Mucosa of rectum (tissue), 2 donors: ENCODE data around the gene RASGRP2.

Source experiments
- H3K27ac ChIP-seq, 2 donors: one replicate each; pipeline ENCODE4 v1.7.0; 2013; ENCODE audit warnings: inconsistent platforms in 2 of 2, low read depth in 2 of 2, low read length in 2 of 2
- H3K27me3 ChIP-seq, 2 donors: one replicate each; pipeline ENCODE4 v1.7.0; 2013; ENCODE audit warnings: low read length in 2 of 2; ENCODE audit not compliant: control insufficient read depth in 2 of 2, insufficient read depth in 2 of 2
- H3K36me3 ChIP-seq, 2 donors: one replicate each; pipeline ENCODE4 v1.7.0; 2013; ENCODE audit warnings: low read length in 2 of 2; ENCODE audit not compliant: control insufficient read depth in 2 of 2, insufficient read depth in 2 of 2
- H3K4me1 ChIP-seq, 2 donors: one replicate each; pipeline ENCODE4 v1.7.0; 2013; ENCODE audit warnings: low read length in 2 of 2, mild to moderate bottlenecking in 1 of 2; ENCODE audit not compliant: control insufficient read depth in 2 of 2, insufficient read depth in 2 of 2
- H3K4me3 ChIP-seq, 2 donors: one replicate each; pipeline ENCODE4 v1.7.0; 2013; ENCODE audit warnings: low read length in 2 of 2
- H3K9ac ChIP-seq, 2 donors: one replicate each; pipeline ENCODE4 v1.7.0; 2013; ENCODE audit warnings: low read length in 2 of 2, low read depth in 1 of 2, mild to moderate bottlenecking in 1 of 2
- H3K9me3 ChIP-seq, 2 donors: one replicate each; pipeline ENCODE4 v1.7.0; 2013; ENCODE audit warnings: low read length in 2 of 2; ENCODE audit not compliant: control insufficient read depth in 2 of 2
- donor health status: healthy.
- donor health status: Normal muscosa, but diverticular disease.

Gene RASGRP2

DNA sequence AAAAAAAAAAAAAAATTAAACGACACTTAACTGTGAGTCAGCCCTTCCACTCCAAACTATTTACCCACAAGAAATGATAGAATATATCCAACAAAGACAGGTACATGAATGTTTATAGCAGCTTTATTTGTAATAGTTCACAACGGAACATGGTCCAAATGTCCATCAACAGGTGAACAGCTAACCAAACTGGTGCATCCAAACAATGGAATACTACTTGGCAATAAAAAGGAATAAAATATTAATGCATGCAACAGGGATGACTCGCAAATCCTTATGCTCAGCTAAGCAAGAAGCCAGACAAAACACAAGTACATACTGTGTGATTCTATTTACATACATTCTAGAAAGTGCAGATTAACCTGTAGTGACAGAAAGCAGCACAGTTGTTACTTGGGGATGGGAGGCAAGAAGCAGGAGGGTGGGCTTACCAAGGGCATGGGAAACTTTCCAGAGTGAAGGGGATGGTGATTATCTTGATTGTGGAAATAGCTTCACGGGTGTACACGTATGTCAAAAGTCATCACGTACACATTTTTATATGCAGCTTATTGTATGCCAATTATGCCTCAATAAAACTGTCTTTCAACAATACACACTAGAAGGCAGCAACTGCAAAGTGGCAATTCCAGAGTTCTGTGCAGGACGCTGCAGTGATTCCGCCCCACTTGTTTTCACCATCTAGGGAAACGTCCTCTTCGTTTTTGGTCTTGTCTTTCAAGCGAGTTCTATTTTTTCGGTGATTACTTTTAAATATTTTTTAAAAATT is 41.1 kb upstream of the RASGRP2 start:
- peak overlapping the region; percentile 35 to 50 for H3K27ac ChIP-seq
- no peak overlapping the region for H3K9ac ChIP-seq

DNA sequence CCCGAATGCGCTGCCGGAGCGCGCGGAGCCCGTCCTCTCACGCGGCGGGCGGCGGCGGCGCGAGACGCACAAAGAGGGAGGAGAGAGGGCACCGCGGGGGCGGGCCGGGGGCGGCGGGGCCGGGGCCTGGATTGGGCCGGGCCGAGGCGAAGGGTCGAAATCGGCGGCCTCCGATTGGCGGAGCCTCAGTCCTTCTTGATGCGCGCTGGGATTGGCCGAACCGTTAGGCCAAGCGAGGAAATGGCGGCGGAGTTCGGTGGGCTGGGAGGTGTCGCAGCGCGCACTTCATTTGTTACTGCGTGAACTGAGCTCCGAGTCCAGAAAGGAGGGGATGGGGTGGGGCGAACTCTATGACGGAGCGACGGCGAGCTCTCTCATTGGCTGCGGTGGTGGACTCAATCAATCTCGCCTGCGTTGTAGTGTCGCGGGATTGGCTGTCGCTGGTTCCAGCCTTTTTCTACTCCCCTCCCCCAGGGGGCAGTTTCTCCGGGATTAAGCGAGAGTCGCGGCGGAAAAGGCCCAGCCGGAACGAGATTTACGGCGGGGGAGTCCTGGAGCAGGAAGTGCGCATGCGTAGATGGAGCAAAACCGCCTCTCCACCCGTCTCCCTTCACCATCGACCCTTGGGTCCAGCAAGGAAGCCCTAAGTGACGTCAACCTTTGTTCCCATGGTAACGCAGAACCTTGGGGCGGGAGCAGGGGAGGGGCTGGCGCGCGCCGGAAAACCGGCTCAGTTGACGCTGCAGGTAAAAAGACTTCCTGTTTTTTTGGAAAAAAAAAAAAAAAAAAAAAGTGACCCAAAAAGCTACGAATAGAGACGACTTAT is 34.7 kb upstream of the RASGRP2 start, which contains the start of gene SF1:
Gene SF1 (minus strand): TSS at position 70 of the 826 bp plus-strand sequence. CDS start 150 bp downstream, outside the sequence.
- Histone ChIP-seq H3K4me3 (peak within 1 kb of the TSS; percentile 96 to 97), H3K9ac (peak within 1 kb of the TSS; percentile 89 to 92), H3K27ac (peak within 1 kb of the TSS; percentile 99), H3K27me3 (no peaks in the 10 kb centered on the region), H3K36me3 (peaks cover 33 to 35% of the 10 kb centered on the region in 2 donors), H3K9me3 (no peaks in the 10 kb centered on the region), H3K4me1 (peaks cover 19 to 20% of the 10 kb centered on the region in 2 donors)

More for the DNA sequence above, 41.1 kb upstream of the RASGRP2 start:
- peak overlapping the region in 1 of 2 donors; percentile 16 for H3K4me3 ChIP-seq
- peaks cover 0 to 7% of the 10 kb centered on the region in 2 donors for H3K36me3 ChIP-seq
- peaks cover 11 to 17% of the 10 kb centered on the region in 2 donors for H3K4me1 ChIP-seq
- H3K27me3 ChIP-seq: no peaks in the 10 kb centered on the region
- H3K9me3 ChIP-seq: no peaks in the 10 kb centered on the region

DNA sequence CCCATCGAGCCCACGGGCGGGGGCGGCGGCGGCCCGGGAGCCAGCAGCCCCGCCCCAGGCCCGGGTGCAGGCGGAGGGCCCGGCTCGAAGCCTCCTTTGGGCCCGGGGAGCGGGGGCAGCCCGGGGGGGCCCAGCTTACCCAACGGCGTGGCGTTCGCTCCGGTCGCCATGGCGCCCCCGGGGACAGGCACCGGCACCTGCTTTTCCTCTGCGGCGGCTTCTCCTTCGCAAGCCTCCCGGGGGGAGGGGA is 34.2 kb upstream of the RASGRP2 start:
- peaks cover 38 to 40% of the 10 kb centered on the region in 2 donors for H3K36me3 ChIP-seq
- no peaks in the 10 kb centered on the region for H3K9me3 ChIP-seq
- peak overlapping the region; percentile 81 to 89 for H3K9ac ChIP-seq
- H3K4me3 ChIP-seq: peak overlapping the region; percentile 64 to 68
- H3K27ac ChIP-seq: peak overlapping the region; percentile 99
- H3K27me3 ChIP-seq: no peaks in the 10 kb centered on the region
- peaks cover 22 to 24% of the 10 kb centered on the region in 2 donors for H3K4me1 ChIP-seq

DNA sequence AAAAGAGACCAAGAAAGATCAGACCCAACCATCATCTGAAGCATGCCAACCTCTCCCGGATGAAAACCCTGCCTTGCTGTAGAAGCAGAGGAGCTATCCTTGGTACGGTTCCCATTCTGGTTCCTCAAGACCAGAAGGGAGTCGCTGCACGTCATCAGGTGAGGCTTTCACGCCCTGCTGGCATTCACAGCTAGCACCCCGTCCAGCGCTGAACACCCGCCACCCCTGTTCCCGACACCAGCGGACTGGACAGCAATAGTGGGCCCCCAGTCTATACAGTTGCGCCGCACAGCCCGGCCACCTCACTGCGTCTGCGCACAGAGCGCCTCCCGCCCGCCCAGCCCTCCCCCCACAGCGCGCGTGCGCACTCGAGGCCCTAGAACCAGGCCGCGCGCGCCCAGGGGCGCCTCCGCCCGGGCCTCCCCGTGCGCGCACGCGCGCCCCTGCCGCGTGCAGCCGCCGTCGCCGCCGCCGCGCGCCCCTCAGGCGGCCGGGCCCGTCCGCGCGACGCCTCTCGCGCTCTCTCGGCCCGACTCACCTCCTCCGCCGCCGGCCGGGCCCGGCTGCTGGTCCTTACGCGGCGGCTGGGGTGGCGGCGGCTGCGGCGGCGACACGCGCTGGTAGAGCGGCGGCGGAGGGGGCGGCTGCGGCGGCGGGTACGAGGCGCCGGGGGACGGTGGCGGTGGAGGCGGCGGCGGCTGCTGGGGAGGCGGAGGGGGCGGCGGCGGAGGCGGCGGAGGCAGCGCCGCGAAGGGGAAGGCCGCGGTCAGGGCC is 33.7 kb upstream of the RASGRP2 start:
- Histone ChIP-seq H3K4me1 (peaks cover 22 to 26% of the 10 kb centered on the region in 2 donors), H3K27ac (peak overlapping the region; percentile 99), H3K9me3 (no peaks in the 10 kb centered on the region), H3K9ac (peak overlapping the region; percentile 89 to 92), H3K4me3 (peak overlapping the region; percentile 96 to 97), H3K36me3 (peaks cover 44 to 45% of the 10 kb centered on the region in 2 donors), H3K27me3 (no peaks in the 10 kb centered on the region)

DNA sequence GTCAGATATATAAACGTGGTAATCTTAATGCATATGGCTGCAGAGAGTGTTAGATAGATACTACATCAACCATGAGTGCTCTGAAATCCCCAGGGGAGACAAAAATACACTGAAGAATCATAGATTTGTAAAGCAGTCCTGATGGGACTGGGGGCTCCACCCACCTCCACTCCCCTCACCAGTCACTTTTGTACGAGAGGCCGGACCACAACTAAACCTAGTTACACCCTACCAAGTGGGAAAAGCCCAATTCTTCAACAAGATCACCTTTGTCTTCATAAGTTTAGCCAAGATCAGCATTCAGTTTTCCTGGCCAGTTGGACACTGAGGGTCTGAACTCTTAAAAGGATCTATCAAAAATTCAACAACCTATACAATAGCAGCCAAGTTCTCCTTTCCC is 32.9 kb upstream of the RASGRP2 start:
- Histone ChIP-seq H3K9me3 (no peaks in the 10 kb centered on the region), H3K9ac (peak overlapping the region; percentile 87 to 92), H3K36me3 (peaks cover 48 to 51% of the 10 kb centered on the region in 2 donors), H3K4me3 (peak overlapping the region; percentile 96 to 97), H3K27me3 (no peaks in the 10 kb centered on the region), H3K27ac (peak overlapping the region; percentile 70 to 77), H3K4me1 (peaks cover 22 to 28% of the 10 kb centered on the region in 2 donors)

DNA sequence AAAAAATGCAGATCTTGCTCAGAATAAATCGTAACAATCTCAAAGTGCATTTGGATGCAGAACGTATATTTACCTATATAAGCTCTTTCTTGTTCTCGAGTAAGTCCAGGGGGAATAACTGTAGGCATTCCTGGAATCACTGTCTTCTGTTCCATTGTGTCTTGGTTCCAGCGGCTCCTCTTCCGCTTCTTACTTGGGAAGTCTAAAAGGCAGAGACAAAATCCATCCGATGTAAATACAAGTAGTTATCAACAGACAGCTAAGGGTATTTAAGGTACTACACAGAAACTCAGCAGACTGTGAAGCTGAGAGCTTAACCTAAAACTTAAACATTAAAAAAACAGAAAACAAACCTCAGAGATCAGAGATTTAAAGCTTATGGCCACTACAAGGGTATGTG is 32.5 kb upstream of the RASGRP2 start:
- H3K4me3 ChIP-seq: peak overlapping the region in 1 of 2 donors; percentile 96
- no peak overlapping the region for H3K27ac ChIP-seq
- H3K9me3 ChIP-seq: no peaks in the 10 kb centered on the region
- peak overlapping the region; percentile 34 to 87 for H3K9ac ChIP-seq
- H3K36me3 ChIP-seq: peaks cover 51 to 55% of the 10 kb centered on the region in 2 donors
- peaks cover 22 to 28% of the 10 kb centered on the region in 2 donors for H3K4me1 ChIP-seq
- H3K27me3 ChIP-seq: no peaks in the 10 kb centered on the region

DNA sequence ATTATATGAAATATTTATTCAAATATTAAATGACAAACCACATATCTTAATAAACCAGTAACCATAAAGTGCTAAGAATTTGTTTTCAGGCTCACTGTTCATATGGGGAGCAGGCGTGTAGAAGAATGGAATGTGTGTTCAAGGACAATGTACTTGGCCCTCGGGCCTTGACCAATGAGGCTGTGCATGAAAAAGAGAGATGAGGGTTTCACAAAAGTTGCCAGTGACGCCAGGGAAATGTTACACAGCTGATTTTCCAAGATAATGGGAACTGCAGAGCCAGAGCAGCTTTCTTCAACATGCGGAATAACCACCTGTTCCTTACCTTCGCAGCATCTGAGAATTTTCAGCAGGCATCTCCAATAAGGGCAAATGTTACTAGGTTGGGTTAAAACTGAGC is 30.2 kb upstream of the RASGRP2 start:
- H3K36me3 ChIP-seq: peaks cover 72 to 78% of the 10 kb centered on the region in 2 donors
- H3K27me3 ChIP-seq: no peaks in the 10 kb centered on the region
- peaks cover 19 to 24% of the 10 kb centered on the region in 2 donors for H3K4me1 ChIP-seq
- H3K9ac ChIP-seq: no peak overlapping the region
- H3K9me3 ChIP-seq: no peaks in the 10 kb centered on the region
- H3K4me3 ChIP-seq: no peak overlapping the region
- H3K27ac ChIP-seq: no peak overlapping the region

DNA sequence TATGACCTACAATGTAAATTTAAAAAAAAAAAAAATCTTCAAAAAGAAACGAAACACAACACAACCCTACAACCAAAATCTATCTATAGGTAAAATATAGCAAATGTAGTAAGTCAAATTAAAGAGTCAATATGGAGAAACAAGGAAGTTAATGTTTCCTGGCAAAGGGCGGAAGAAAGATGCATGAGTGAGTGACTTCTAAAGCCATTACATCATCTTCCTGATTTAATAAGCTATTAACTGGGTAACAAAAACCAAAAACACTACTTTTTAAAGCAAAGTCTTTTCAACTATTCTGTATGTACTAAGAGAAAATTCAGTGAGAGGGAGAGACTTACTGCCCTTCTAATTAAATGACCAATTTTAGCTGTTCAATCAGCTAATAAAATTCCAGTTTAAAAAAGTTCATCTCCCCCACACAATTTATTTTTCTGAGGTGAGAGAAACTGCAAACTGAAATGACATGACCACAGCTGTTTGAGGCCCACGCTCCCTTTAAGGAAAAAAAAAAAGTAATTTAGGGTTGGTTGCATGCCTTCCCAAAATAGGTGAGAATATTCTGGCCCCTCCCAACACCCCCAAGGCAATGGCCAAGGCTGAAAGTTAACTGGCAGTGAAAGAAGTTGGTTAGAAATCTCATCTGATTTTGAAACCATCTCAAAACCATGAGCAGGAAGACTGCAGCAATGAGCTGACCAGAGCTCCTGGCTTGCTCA is 28.5 kb upstream of the RASGRP2 start:
- H3K27me3 ChIP-seq: no peaks in the 10 kb centered on the region
- peak overlapping the region in 1 of 2 donors; percentile 29 for H3K4me3 ChIP-seq
- H3K4me1 ChIP-seq: peaks cover 18 to 26% of the 10 kb centered on the region in 2 donors
- no peak overlapping the region for H3K9ac ChIP-seq
- peaks cover 89 to 95% of the 10 kb centered on the region in 2 donors for H3K36me3 ChIP-seq
- no peaks in the 10 kb centered on the region for H3K9me3 ChIP-seq
- no peak overlapping the region for H3K27ac ChIP-seq

DNA sequence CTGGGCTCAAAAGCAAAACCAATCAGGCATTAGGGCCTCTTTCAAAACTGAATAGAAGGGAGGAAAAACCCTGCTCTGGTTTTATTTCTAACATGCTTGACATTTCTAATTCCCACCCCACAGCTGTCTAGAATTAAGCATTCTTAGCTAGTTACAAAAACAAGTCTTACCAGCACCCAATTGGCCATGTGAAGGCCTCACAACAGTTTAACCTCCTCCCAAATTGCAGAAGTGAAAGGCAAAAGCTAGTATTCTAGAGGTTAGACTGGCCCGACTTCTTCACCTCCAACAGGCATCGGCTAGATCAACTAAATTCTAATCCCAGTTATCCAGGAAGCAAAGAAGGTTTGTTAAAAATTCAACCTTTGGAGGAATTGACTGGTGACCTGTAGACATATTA is 27.9 kb upstream of the RASGRP2 start:
- Histone ChIP-seq H3K27ac (no peak overlapping the region), H3K9me3 (no peaks in the 10 kb centered on the region), H3K4me3 (no peak overlapping the region), H3K9ac (no peak overlapping the region), H3K27me3 (no peaks in the 10 kb centered on the region), H3K36me3 (peaks cover 89 to 97% of the 10 kb centered on the region in 2 donors), H3K4me1 (peaks cover 12 to 20% of the 10 kb centered on the region in 2 donors)
